ENCODE results near the gene TM4SF5.

The TM4SF5 gene

GRCh38 chr17:4747847-4748246 lies 23.8 kb upstream of the TM4SF5 start:
- DNase-seq (ENCODE audit: low spot score), result no peak

- DNase-seq (ENCODE audit: low spot score), result no peak
These were observed 23.0 kb upstream of the TM4SF5 start for GRCh38 chr17:4748686-4749085.

- no peak for DNase-seq (ENCODE audit: low spot score)
These were observed 21.1 kb upstream of the TM4SF5 start for GRCh38 chr17:4750606-4751005.

- DNase-seq (ENCODE audit: low spot score), result no peak
These were observed 19.8 kb upstream of the TM4SF5 start for GRCh38 chr17:4751932-4752331.

- DNase-seq (ENCODE audit: low spot score), result no peak
These were observed 18.3 kb upstream of the TM4SF5 start for GRCh38 chr17:4753392-4753791.

- no peak for DNase-seq (ENCODE audit: low spot score)
These were observed 11.9 kb upstream of the TM4SF5 start for GRCh38 chr17:4759776-4760236.

GRCh38 chr17:4764595-4764994 lies 7.1 kb upstream of the TM4SF5 start:
- no peak for DNase-seq (ENCODE audit: low spot score)

- DNase-seq (ENCODE audit: low spot score), result no peak
These were observed 5.5 kb upstream of the TM4SF5 start for GRCh38 chr17:4766201-4766600.

- no peak for DNase-seq (ENCODE audit: low spot score)
These were observed 5.0 kb upstream of the TM4SF5 start for GRCh38 chr17:4766723-4767122.

- DNase-seq (ENCODE audit: low spot score), result no peak
These were observed 3.4 kb upstream of the TM4SF5 start for GRCh38 chr17:4768298-4768697.

GRCh38 chr17:4769628-4770027 lies 2.1 kb upstream of the TM4SF5 start:
- peak; percentile 36 for DNase-seq (ENCODE audit: low spot score)

GRCh38 chr17:4772235-4772613 lies 538 bp downstream of the TM4SF5 start:
- DNase-seq (ENCODE audit: low spot score), result no peak

- DNase-seq (ENCODE audit: low spot score), result peak; percentile 65
These were observed 6.5 kb downstream of the TM4SF5 start for GRCh38 chr17:4777969-4778760.

- DNase-seq (ENCODE audit: low spot score), result no peak
These were observed 8.8 kb downstream of the TM4SF5 start for GRCh38 chr17:4780325-4780955.

- no peak for DNase-seq (ENCODE audit: low spot score)
These were observed 11.0 kb downstream of the TM4SF5 start for GRCh38 chr17:4782652-4783051.

- no peak for DNase-seq (ENCODE audit: low spot score)
These were observed 13.8 kb downstream of the TM4SF5 start for GRCh38 chr17:4785311-4786105.

GRCh38 chr17:4786106-4786511 lies 14.4 kb downstream of the TM4SF5 start, which contains the start of gene VMO1:
VMO1 (minus strand) TSS chr17:4786364; CDS start chr17:4786352, 12 bp downstream.
- no peak for DNase-seq (ENCODE audit: low spot score)

GRCh38 chr17:4786516-4786915 lies 14.8 kb downstream of the TM4SF5 start:
- no peak for DNase-seq (ENCODE audit: low spot score)

- DNase-seq (ENCODE audit: low spot score), result no peak
These were observed 16.6 kb downstream of the TM4SF5 start for GRCh38 chr17:4788159-4788806.

GRCh38 chr17:4788807-4789700 lies 17.4 kb downstream of the TM4SF5 start, which contains the start of gene GLTPD2:
GLTPD2 (plus strand) TSS chr17:4788964; CDS start chr17:4789012, 48 bp downstream.
- peak; percentile 22 for DNase-seq (ENCODE audit: low spot score)

GRCh38 chr17:4789701-4789950 lies 17.9 kb downstream of the TM4SF5 start:
- no peak for DNase-seq (ENCODE audit: low spot score)

Measured in kidney tubule cell (primary cell).